AG09319 (cell line): ENCODE data around the gene LYPLA2.

Experiments used
- DNase-seq: peaks from one replicate; pipeline ENCODE4 v3.0.0-alpha.2; 2010; ENCODE audit warnings: low read depth; ENCODE audit errors: extremely low read depth
- TF ChIP-seq, protein P1 (sequence below): IDR thresholded peaks from 2 replicates; pipeline ENCODE4 v1.5.1; 2011; ENCODE audit warnings: low read depth, mild to moderate bottlenecking, inconsistent platforms, low read length, moderate library complexity

Gene LYPLA2

DNA sequence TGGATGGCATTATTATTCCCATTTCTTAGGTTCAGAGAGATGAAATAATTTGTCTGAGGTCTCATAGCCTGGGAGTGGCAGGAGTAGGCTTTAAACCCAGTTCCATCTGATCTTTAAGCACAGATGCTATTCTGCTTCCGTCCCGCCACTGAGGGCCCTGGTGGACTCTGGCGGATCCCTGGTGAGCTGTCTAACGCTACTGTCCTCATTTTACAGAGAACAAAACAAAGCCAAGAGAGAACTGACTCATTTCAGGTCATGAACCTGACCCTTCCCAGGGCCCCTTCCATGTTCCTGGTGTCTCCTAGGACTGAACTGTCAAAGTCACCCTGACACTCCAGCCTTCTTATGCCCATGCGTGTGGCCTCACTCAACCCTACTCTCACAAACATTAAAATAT is 12.7 kb downstream of the LYPLA2 start:
- TF ChIP-seq, protein P1, sequence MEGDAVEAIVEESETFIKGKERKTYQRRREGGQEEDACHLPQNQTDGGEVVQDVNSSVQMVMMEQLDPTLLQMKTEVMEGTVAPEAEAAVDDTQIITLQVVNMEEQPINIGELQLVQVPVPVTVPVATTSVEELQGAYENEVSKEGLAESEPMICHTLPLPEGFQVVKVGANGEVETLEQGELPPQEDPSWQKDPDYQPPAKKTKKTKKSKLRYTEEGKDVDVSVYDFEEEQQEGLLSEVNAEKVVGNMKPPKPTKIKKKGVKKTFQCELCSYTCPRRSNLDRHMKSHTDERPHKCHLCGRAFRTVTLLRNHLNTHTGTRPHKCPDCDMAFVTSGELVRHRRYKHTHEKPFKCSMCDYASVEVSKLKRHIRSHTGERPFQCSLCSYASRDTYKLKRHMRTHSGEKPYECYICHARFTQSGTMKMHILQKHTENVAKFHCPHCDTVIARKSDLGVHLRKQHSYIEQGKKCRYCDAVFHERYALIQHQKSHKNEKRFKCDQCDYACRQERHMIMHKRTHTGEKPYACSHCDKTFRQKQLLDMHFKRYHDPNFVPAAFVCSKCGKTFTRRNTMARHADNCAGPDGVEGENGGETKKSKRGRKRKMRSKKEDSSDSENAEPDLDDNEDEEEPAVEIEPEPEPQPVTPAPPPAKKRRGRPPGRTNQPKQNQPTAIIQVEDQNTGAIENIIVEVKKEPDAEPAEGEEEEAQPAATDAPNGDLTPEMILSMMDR = no peak
- DNase-seq = no peak

DNA sequence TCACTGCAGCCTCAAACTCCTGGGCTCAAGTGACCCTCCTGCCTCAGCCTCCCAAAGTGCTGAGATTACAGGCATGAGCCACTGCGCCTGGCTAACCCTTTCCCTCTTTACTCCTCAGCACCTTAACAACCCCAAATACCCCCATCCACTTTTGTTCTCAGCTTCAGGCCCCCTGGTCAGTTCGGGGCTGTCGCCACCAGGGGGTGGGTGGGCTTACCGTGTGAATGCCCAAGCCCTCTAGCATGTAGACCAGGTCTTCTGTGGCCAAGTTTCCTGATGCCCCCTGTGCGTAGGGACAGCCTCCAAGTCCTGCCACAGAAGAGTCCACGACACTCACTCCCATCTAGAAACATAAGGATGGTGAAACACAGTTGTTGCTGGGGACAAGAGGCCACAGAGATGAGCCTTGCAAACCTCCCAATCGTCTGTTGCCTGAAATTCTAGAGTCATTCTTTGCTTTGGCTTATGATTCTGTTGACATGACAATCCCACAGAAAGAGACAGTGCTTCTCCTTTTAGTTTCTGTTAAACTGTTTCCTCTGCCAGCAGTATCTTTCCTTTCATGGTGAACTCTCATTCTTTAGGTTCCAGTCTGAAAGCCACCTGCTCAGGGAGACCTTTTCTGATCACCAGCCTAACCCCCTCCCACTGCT is 13.4 kb downstream of the LYPLA2 start:
- DNase-seq = no peak
- TF ChIP-seq, protein P1 = no peak; the same call in 1 of the 2 replicates

DNA sequence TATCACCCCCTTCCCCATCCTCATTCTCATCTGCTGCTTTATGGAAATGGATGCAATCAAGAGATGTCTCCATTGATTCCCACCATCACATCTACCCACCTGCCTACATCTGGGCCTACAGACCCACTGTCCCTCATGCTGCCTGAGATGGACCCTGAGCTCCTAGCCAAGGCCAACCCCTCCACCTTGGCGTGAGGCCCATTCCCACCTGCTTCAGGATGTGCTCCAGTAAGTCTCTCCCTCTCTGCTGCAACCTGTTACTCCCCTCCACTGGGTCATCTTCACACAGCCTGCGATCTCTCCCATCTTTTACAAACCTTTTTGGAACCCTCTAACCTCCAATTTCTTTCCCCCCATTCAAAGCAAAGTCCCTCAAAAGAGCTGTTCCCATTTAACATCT is 14.1 kb downstream of the LYPLA2 start:
- TF ChIP-seq, protein P1 = no peak
- DNase-seq = no peak

DNA sequence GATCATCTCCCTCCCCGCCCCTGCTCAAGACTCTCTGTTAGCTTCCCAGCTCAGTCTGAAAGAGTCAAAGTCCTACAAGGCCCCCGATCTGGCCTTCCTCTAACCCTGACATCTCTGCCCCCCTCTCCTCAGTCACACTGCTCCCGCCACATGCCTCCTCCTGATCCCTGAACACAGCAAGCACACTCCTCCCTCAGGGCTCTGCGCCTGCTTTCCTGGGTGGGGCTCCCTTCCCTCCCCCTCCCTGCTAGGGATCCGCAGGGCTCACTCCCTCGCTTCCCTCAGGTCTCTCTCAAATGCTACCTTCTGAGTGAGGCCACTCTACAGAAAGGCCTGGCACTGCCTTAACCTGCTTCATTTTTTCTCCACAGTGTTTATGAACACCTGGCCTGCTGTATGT is 15.3 kb downstream of the LYPLA2 start:
- DNase-seq = no peak
- TF ChIP-seq, protein P1 = no peak

DNA sequence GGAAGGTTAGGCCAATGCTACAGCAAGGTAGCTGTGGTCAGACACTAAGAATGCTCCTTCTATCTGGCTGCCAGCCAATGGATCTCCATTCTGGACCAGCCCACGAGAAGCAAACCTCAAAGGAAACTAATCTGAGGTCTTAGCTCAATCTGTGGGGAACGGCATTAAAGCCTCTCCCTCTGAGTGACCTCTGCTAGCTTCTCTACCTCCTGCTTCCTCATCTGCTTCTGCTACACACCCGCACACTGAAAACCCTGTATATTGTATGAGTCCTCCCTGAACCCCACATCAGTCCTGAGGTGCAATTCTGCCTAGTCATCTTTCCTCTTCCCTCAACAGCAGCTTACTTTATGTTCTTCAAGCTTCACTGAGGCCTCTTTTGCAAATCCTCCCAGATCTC is 16.5 kb downstream of the LYPLA2 start:
- TF ChIP-seq, protein P1 = no peak
- no peak for DNase-seq

DNA sequence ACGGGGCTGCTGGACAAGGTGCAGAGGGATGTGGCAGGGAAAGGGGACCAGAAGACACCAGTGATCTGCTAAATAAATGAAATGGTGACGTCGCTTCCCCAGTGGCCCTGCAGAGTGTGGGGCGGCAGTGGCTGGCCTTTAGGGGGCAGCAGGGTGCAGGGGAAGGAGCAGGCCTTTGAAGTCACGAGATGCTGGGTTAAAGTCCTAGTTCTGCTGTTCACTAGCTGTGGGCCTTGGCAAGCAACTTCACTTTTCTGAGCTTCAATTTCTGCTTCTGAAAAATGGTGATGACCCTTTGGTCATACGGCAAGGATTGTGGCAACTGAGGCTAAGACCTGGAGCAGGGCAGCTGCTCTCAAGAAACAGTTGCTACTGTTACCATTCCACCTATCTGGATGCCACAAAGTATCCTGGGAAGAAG is 18.8 kb downstream of the LYPLA2 start:
- TF ChIP-seq, protein P1 = peak; percentile 73

DNA sequence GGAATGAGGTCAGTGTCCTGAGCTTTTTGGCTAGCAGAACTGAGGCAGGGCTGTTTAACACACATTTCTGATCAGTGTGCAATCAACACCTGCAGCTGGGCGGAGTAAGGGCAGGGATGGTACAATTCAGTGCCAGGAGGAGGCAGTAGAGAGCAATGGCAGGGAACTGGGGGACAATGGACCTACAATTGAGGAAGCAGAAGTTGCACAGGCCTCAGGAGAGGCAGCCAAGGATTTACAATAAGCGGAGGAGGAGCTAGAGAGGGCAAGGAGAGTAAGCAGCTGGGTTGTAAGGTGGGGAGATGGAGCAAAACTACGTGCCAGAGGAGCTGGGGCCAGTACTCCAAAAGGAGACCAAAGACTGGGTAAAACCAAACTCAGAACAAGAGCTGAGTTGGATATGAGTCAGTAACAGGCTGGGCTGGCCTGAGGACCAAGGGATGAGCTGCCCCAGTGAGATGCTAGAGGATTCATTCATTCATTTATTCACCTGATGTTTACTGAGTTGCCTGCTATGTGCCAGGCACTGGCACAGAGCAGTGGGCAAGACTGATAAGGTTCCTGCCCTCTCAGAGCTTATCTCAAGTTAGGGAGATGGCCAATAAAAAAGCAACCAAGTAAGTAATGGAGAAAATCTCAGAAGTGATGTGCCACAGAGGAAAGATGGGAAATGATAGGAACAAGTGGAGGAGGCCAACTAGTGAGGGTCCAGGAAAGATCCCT is 20.0 kb downstream of the LYPLA2 start:
- DNase-seq = no peak
- TF ChIP-seq, protein P1 = peak; percentile 57

More for the DNA sequence above, 18.8 kb downstream of the LYPLA2 start:
- DNase-seq = no peak
